HG02763 (cell line): ENCODE measurements around the gene ZFP62.
A peak's percentile ranks its signal among the peaks of the same experiment; 100 is the strongest.
"Not testable (repeated sequence)": the region's sequence is repeated elsewhere in the genome, so short reads cannot be mapped to it uniquely, and the experiment has no call there.

Source experiments
- ATAC-seq: cut with Tn5 transposase; IDR thresholded peaks from one replicate; pipeline ENCODE4 v1.9.1; 2021; ENCODE audit warnings: mild to moderate bottlenecking, moderate library complexity; ENCODE audit not compliant: unreplicated experiment

ZFP62 gene

GRCh38 chr5:180831139-180832093, 29.7 kb downstream of the ZFP62 start:
- peak; percentile 78 for ATAC-seq

GRCh38 chr5:180830253-180831138, 30.6 kb downstream of the ZFP62 start:
- peak; percentile 52 for ATAC-seq

- no peak for ATAC-seq
Measured at GRCh38 chr5:180829726-180830125, 31.4 kb downstream of the ZFP62 start.

GRCh38 chr5:180828756-180829531, 32.1 kb downstream of the ZFP62 start:
- ATAC-seq = not testable (repeated sequence)

GRCh38 chr5:180827374-180827773, 33.7 kb downstream of the ZFP62 start:
- ATAC-seq = not testable (repeated sequence)

- no peak for ATAC-seq
Measured at GRCh38 chr5:180825768-180826525, 35.1 kb downstream of the ZFP62 start.

- ATAC-seq = no peak
Measured at GRCh38 chr5:180824630-180825476, 36.2 kb downstream of the ZFP62 start.

- no peak for ATAC-seq
Measured at GRCh38 chr5:180823940-180824629, 37.0 kb downstream of the ZFP62 start.

- ATAC-seq = no peak
Measured at GRCh38 chr5:180823346-180823745, 37.7 kb downstream of the ZFP62 start.

- ATAC-seq = no peak
Measured at GRCh38 chr5:180821538-180821937, 39.5 kb downstream of the ZFP62 start.

GRCh38 chr5:180820788-180821321, 40.2 kb downstream of the ZFP62 start:
- peak; percentile 66 for ATAC-seq

- no peak for ATAC-seq
Measured at GRCh38 chr5:180818677-180819341, 42.3 kb downstream of the ZFP62 start.

GRCh38 chr5:180817893-180818674, 43.0 kb downstream of the ZFP62 start:
- no peak for ATAC-seq

GRCh38 chr5:180816608-180817534, 44.2 kb downstream of the ZFP62 start:
- no peak for ATAC-seq

- ATAC-seq = no peak
Measured at GRCh38 chr5:180815293-180815917, 45.7 kb downstream of the ZFP62 start.
